GM12878 (cell line): ENCODE results near the gene CDH20. TPM values are rescaled to one million over a fixed set of nuclear protein-coding genes. Genes with fewer than 3 reads are reported as not detected.

Source experiments
- ATAC-seq: fragments of 200-7000 bp; cut with Tn5 transposase; 3 replicates; pipeline ENCODE4 v1.9.1; 2020; ENCODE audit warnings: mild to moderate bottlenecking, moderate library complexity
- BruUV-seq: library from RNA; stranded (reverse); fragments of 400-500 nt; replicated peaks from 2 replicates; lab custom pipeline; 2021; lab: Mats Ljungman, UMichigan
- CTCF ChIA-PET: fragments of 300-600 bp; sonication (Branson Sonifier 250); formaldehyde crosslinking; extraction: SDS; loops from one replicate; lab custom pipeline; 2021; ENCODE audit warnings: inconsistent platforms; lab: Yijun Ruan, JAX
- POLR2A ChIA-PET: fragments of 350-600 bp; formaldehyde crosslinking; extraction: SDS; loops from one replicate; lab custom pipeline; 2021; ENCODE audit warnings: inconsistent platforms; lab: Charles Lee
- RAD21 ChIA-PET: fragments of 300-600 bp; sonication (Branson Sonifier 250); formaldehyde crosslinking; loops from one replicate; lab custom pipeline; 2023; ENCODE audit warnings: antibody characterized with exemption; ENCODE audit not compliant: unreplicated experiment; lab: Charles Lee
- SMC1A ChIA-PET: fragments of 300-600 bp; sonication (Branson Sonifier 250); formaldehyde crosslinking; loops from one replicate; lab custom pipeline; 2023; ENCODE audit not compliant: unreplicated experiment, uncharacterized antibody; lab: Charles Lee
- DNase-seq: peaks from one replicate; pipeline ENCODE4 v3.0.0-alpha.2; 2011; ENCODE audit warnings: low read depth, low spot score
- FAIRE-seq: peaks from 3 replicates; lab custom pipeline; 2011; peaks lifted over from hg19 to GRCh38; lab: Jason Lieb, UNC
- H2AFZ ChIP-seq: 2 replicates; pipeline ENCODE4 v1.6.0; 2011; ENCODE audit warnings: low read depth, low read length, control low read depth; ENCODE audit not compliant: control insufficient read depth
- H3K27ac ChIP-seq: 2 replicates; pipeline ENCODE4 v1.5.1; 2011; ENCODE audit warnings: control low read depth; ENCODE audit not compliant: control insufficient read depth, insufficient read depth
- H3K27me3 ChIP-seq, 2 experiments: replicated peaks in 1 of 2; 2 replicates each; pipeline versions ENCODE4 v1.6.0 to v1.6.1; 2011; ENCODE audit warnings: low read length in 1 of 2; ENCODE audit not compliant: control insufficient read depth in 2 of 2, insufficient read depth in 2 of 2
- H3K36me3 ChIP-seq, 2 experiments: 2 replicates each; pipeline ENCODE4 v1.5.1; 2011; ENCODE audit warnings: low read length in 1 of 2; ENCODE audit not compliant: control insufficient read depth in 2 of 2, insufficient read depth in 2 of 2
- H3K4me1 ChIP-seq: 2 replicates; pipeline ENCODE4 v1.6.1; 2011; ENCODE audit warnings: mild to moderate bottlenecking, low read length, moderate library complexity, mixed read lengths; ENCODE audit not compliant: control insufficient read depth, insufficient read depth
- H3K4me2 ChIP-seq: 2 replicates; pipeline ENCODE4 v1.6.0; 2011; ENCODE audit warnings: control low read depth; ENCODE audit not compliant: control insufficient read depth, insufficient read depth
- H3K4me3 ChIP-seq: fragments of 200-600 bp; sonication (generic); 2 replicates; pipeline ENCODE4 v1.5.1; 2016
- H3K79me2 ChIP-seq: 2 replicates; pipeline ENCODE4 v1.6.0; 2011; ENCODE audit warnings: low read length; ENCODE audit not compliant: control insufficient read depth, insufficient read depth
- H3K9ac ChIP-seq: 2 replicates; pipeline ENCODE4 v1.8.0; 2011; ENCODE audit warnings: low read length, control low read depth, mixed read lengths; ENCODE audit not compliant: control insufficient read depth, insufficient read depth
- H3K9me3 ChIP-seq: replicated peaks from 3 replicates; pipeline ENCODE4 v1.5.1; 2011; ENCODE audit warnings: mild to moderate bottlenecking, low read length; ENCODE audit not compliant: control insufficient read depth, insufficient read depth
- H4K20me1 ChIP-seq: 2 replicates; pipeline ENCODE4 v1.6.0; 2011; ENCODE audit not compliant: control insufficient read depth, insufficient read depth
- ATF7 ChIP-seq: fragments of 450-650 bp; IDR thresholded peaks from 2 replicates; pipeline ENCODE4 v1.6.1; 2016; ENCODE audit warnings: low read depth, mild to moderate bottlenecking
- BHLHE40 ChIP-seq, 2 experiments: fragments of 450-650 bp in 1 of 2; IDR thresholded peaks; 2 replicates each; pipeline ENCODE4 v1.6.1; 2011 to 2017; ENCODE audit warnings: low read depth in 2 of 2, borderline replicate concordance in 1 of 2, improper control_type of control experiment in 1 of 2, low read length in 1 of 2, mild to moderate bottlenecking in 1 of 2
- BMI1 ChIP-seq: fragments of 450-650 bp; IDR thresholded peaks from 2 replicates; pipeline ENCODE4 v1.6.1; 2016; ENCODE audit warnings: mild to moderate bottlenecking, moderate library complexity, borderline replicate concordance
- ETV6 ChIP-seq, 2 experiments: fragments of 450-650 bp in 1 of 2; IDR thresholded peaks in 1 of 2; conservative IDR thresholded peaks in 1 of 2; 2 replicates each; pipeline ENCODE4 v1.6.1; 2014; ENCODE audit warnings: antibody characterized with exemption in 1 of 2, borderline replicate concordance in 1 of 2, low read depth in 1 of 2, mild to moderate bottlenecking in 1 of 2, moderate library complexity in 1 of 2
- FOXM1 ChIP-seq: IDR thresholded peaks from 2 replicates; pipeline ENCODE4 v1.6.1; 2012; ENCODE audit warnings: low read depth, mild to moderate bottlenecking, inconsistent platforms, low read length, moderate library complexity
- IKZF1 ChIP-seq: fragments of 450-650 bp; conservative IDR thresholded peaks from 2 replicates; pipeline ENCODE4 v1.6.1; 2017; ENCODE audit warnings: antibody characterized with exemption, mild to moderate bottlenecking
- JUND ChIP-seq: IDR thresholded peaks from 2 replicates; pipeline ENCODE4 v1.6.1; 2012; ENCODE audit warnings: low read depth, mild to moderate bottlenecking, low read length, improper control_type of control experiment, moderate library complexity
- MYC ChIP-seq: IDR thresholded peaks from 2 replicates; pipeline ENCODE4 v1.6.1; 2011; ENCODE audit warnings: mild to moderate bottlenecking, low read length, moderate library complexity, inconsistent platforms; ENCODE audit not compliant: insufficient read depth, insufficient replicate concordance, insufficient read length, severe bottlenecking
- SREBF2 ChIP-seq: IDR thresholded peaks from 2 replicates; pipeline ENCODE4 v1.6.1; 2012; ENCODE audit warnings: mild to moderate bottlenecking, low read length
- TCF12 ChIP-seq: IDR thresholded peaks from 2 replicates; pipeline ENCODE4 v1.6.1; 2011; ENCODE audit warnings: low read depth, mild to moderate bottlenecking, low read length
- YBX1 ChIP-seq: fragments of 450-650 bp; IDR thresholded peaks from 2 replicates; pipeline ENCODE4 v1.6.1; 2016; ENCODE audit warnings: antibody characterized with exemption
- ZNF622 ChIP-seq: fragments of 450-650 bp; IDR thresholded peaks from 2 replicates; pipeline ENCODE4 v1.6.1; 2017; ENCODE audit warnings: mild to moderate bottlenecking, inconsistent platforms
- WGBS: methylation state at CpG from one replicate; pipeline ENCODE4 v1.1.6; 2016; ENCODE audit warnings: low lambda C conversion rate; ENCODE audit not compliant: insufficient replicate concordance, insufficient coverage; ENCODE audit errors: missing lambda C conversion rate; 5-methylcytosine and 5-hydroxymethylcytosine counted together
- in situ Hi-C: fragments of 300-500 bp; cut with MboI; formaldehyde crosslinking; loops from 9 replicates; pipeline ENCODE4 v1.14.3; 2018; ENCODE audit warnings: mixed read lengths
- intact Hi-C: fragments of 100-400 bp; cut with micrococcal nuclease; formaldehyde crosslinking; loops from one replicate; pipeline ENCODE4 v1.14.2; 2022; ENCODE audit not compliant: unreplicated experiment
- polyA plus RNA-seq, 11 experiments: library from polyadenylated mRNA; depleted of rRNA in 4 of 11; unstranded in 6 of 11; stranded (reverse) in 5 of 11; fragments of >200 nt; fragmentation: Nextera tagmentation in 4 of 11; fragmentation: Illumina TruSeq in 1 of 11; extraction: Ambion mirVana in 4 of 11; extraction: Trizol in 1 of 11; gene quantifications; 1 replicate in 1 of 11; 2 replicates in 10 of 11; pipeline versions ENCODE4 v1.2.1 to v1.2.3, GENCODE V29; 2011 to 2016; ENCODE audit warnings: inconsistent platforms in 2 of 11, missing spikeins in 2 of 11, low read depth in 1 of 11
- total RNA-seq, 4 experiments: library from RNA; depleted of rRNA in 3 of 4; stranded (reverse); fragments of >200 nt in 3 of 4; fragmentation: Illumina TruSeq in 1 of 4; extraction: Trizol in 1 of 4; gene quantifications; 2 replicates each; pipeline versions ENCODE4 v1.2.1 to v1.2.3, GENCODE V29; 2013 to 2021
- TF ChIP-seq, protein P1 (sequence below): IDR thresholded peaks from 2 replicates; pipeline ENCODE4 v1.6.1; 2012; ENCODE audit warnings: low read depth, low read length, improper control_type of control experiment
- TF ChIP-seq, protein P2 (sequence below): IDR thresholded peaks from 2 replicates; pipeline ENCODE4 v1.6.1; 2012; ENCODE audit warnings: improper control_type of control experiment, low read depth, low read length; ENCODE audit not compliant: insufficient replicate concordance

CDH20 gene
- total and polyA plus RNA-seq, 10 of the 15 experiments (the other 5 are each of a cell fraction or from before 2014, with no cell fraction given) = not detected

GRCh38 chr18:61470031-61470674 lies 136.9 kb downstream of the CDH20 start:
- in situ Hi-C loops = no loop called here
- no peaks in the 10 kb centered on the region for H3K79me2 ChIP-seq
- H3K9me3 ChIP-seq = no peaks in the 10 kb centered on the region
- no peaks in the 10 kb centered on the region for H3K4me1 ChIP-seq
- no peak for DNase-seq
- 0 out of 4 replicates have a peak, but pooled peaks cover 0 to 2% of the 10 kb centered on the region in 2 experiments for H3K27me3 ChIP-seq
- H2AFZ ChIP-seq = no peak overlapping the region
- no peak overlapping the region for H3K4me2 ChIP-seq
- ChIA-PET POLR2A (no interaction called here), CTCF (interaction anchor here (0.9 kb wide), 1 partner anchor 23 kb away, joined by 3 read pairs; no protein-coding TSS in a partner anchor), RAD21 (no interaction called here), SMC1A (no interaction called here)
- no peak overlapping the region for H3K4me3 ChIP-seq
- BruUV-seq = no TSS peak
- H3K36me3 ChIP-seq = no peaks in the 10 kb centered on the region
- 53% methylated on average over 16 of the region's 16 CpGs for WGBS
- no peaks in the 10 kb centered on the region for H4K20me1 ChIP-seq
- intact Hi-C loops = no loop called here
- H3K9ac ChIP-seq = no peak overlapping the region
- no peak overlapping the region for H3K27ac ChIP-seq
- no peak for FAIRE-seq
- no peak for ATAC-seq
- TF ChIP-seq JUND = no peak
- no peak for TF ChIP-seq TCF12
- TF ChIP-seq ZNF622 = no peak
- TF ChIP-seq BHLHE40 (IDR thresholded peaks at IDR 0.05; ENCODE audit: borderline replicate concordance in 1 of 2, low read depth in 2 of 2, low read length in 1 of 2) = no peak
- TF ChIP-seq IKZF1 = no peak
- TF ChIP-seq, protein P1, sequence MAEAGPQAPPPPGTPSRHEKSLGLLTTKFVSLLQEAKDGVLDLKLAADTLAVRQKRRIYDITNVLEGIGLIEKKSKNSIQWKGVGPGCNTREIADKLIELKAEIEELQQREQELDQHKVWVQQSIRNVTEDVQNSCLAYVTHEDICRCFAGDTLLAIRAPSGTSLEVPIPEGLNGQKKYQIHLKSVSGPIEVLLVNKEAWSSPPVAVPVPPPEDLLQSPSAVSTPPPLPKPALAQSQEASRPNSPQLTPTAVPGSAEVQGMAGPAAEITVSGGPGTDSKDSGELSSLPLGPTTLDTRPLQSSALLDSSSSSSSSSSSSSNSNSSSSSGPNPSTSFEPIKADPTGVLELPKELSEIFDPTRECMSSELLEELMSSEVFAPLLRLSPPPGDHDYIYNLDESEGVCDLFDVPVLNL = no peak
- TF ChIP-seq FOXM1 = no peak
- TF ChIP-seq ETV6 (conservative IDR thresholded peaks at IDR 0.05 in 1 of 2, IDR thresholded peaks at IDR 0.05 in 1 of 2; ENCODE audit: borderline replicate concordance in 1 of 2, low read depth in 1 of 2) = no peak
- TF ChIP-seq BMI1 = no peak
- TF ChIP-seq ATF7 = no peak
- no peak for TF ChIP-seq SREBF2
- TF ChIP-seq, protein P2, sequence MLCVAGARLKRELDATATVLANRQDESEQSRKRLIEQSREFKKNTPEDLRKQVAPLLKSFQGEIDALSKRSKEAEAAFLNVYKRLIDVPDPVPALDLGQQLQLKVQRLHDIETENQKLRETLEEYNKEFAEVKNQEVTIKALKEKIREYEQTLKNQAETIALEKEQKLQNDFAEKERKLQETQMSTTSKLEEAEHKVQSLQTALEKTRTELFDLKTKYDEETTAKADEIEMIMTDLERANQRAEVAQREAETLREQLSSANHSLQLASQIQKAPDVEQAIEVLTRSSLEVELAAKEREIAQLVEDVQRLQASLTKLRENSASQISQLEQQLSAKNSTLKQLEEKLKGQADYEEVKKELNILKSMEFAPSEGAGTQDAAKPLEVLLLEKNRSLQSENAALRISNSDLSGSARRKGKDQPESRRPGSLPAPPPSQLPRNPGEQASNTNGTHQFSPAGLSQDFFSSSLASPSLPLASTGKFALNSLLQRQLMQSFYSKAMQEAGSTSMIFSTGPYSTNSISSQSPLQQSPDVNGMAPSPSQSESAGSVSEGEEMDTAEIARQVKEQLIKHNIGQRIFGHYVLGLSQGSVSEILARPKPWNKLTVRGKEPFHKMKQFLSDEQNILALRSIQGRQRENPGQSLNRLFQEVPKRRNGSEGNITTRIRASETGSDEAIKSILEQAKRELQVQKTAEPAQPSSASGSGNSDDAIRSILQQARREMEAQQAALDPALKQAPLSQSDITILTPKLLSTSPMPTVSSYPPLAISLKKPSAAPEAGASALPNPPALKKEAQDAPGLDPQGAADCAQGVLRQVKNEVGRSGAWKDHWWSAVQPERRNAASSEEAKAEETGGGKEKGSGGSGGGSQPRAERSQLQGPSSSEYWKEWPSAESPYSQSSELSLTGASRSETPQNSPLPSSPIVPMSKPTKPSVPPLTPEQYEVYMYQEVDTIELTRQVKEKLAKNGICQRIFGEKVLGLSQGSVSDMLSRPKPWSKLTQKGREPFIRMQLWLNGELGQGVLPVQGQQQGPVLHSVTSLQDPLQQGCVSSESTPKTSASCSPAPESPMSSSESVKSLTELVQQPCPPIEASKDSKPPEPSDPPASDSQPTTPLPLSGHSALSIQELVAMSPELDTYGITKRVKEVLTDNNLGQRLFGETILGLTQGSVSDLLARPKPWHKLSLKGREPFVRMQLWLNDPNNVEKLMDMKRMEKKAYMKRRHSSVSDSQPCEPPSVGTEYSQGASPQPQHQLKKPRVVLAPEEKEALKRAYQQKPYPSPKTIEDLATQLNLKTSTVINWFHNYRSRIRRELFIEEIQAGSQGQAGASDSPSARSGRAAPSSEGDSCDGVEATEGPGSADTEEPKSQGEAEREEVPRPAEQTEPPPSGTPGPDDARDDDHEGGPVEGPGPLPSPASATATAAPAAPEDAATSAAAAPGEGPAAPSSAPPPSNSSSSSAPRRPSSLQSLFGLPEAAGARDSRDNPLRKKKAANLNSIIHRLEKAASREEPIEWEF = no peak
- TF ChIP-seq MYC = no peak
- no peak for TF ChIP-seq YBX1
